H9 (cell line): ENCODE results near the gene FBXW4. TPM values are rescaled to one million over a fixed set of nuclear protein-coding genes. Genes with fewer than 3 reads are reported as not detected.

Experiments used
- DNase-seq: peaks from one replicate; pipeline ENCODE4 v3.0.0-alpha.2; 2017
- H2AFZ ChIP-seq: one replicate; pipeline ENCODE4 v1.6.1; 2013; ENCODE audit warnings: mild to moderate bottlenecking, low read length, control low read depth, moderate library complexity
- H2AK5ac ChIP-seq: 2 replicates; pipeline ENCODE4 v1.6.1; 2013; ENCODE audit warnings: low read length, control low read depth, mixed read lengths; ENCODE audit not compliant: insufficient read length
- H2BK120ac ChIP-seq: one replicate; pipeline ENCODE4 v1.6.1; 2013; ENCODE audit warnings: low read depth, mild to moderate bottlenecking, low read length, control low read depth, inconsistent platforms; ENCODE audit not compliant: poor library complexity, severe bottlenecking
- H2BK12ac ChIP-seq: 2 replicates; pipeline ENCODE4 v1.6.1; 2013; ENCODE audit warnings: low read length, control low read depth, mixed read lengths, low read depth; ENCODE audit not compliant: insufficient read length
- H2BK15ac ChIP-seq: 2 replicates; pipeline ENCODE4 v1.6.1; 2013; ENCODE audit warnings: low read depth, low read length, control low read depth
- H2BK20ac ChIP-seq: one replicate; pipeline ENCODE4 v1.6.1; 2013; ENCODE audit warnings: low read depth, mild to moderate bottlenecking, low read length, control low read depth, inconsistent platforms; ENCODE audit not compliant: poor library complexity, severe bottlenecking
- H2BK5ac ChIP-seq: 2 replicates; pipeline ENCODE4 v1.6.1; 2013; ENCODE audit warnings: low read length, control low read depth, mixed read lengths; ENCODE audit not compliant: insufficient read length
- H3K14ac ChIP-seq: 2 replicates; pipeline ENCODE4 v1.6.1; 2013; ENCODE audit warnings: low read length, control low read depth; ENCODE audit not compliant: insufficient read depth
- H3K18ac ChIP-seq: 2 replicates; pipeline ENCODE4 v1.6.1; 2013; ENCODE audit warnings: low read depth, mild to moderate bottlenecking, mixed read lengths, low read length, control low read depth; ENCODE audit not compliant: insufficient read length
- H3K23ac ChIP-seq: 2 replicates; pipeline ENCODE4 v1.6.1; 2013; ENCODE audit warnings: low read length, control low read depth, mixed read lengths, low read depth; ENCODE audit not compliant: insufficient read length
- H3K23me2 ChIP-seq: 2 replicates; pipeline ENCODE4 v1.6.1; 2013; ENCODE audit warnings: low read depth, mild to moderate bottlenecking, mixed read lengths, low read length, control low read depth; ENCODE audit not compliant: insufficient read length, poor library complexity, severe bottlenecking
- H3K27ac ChIP-seq: 2 replicates; pipeline ENCODE4 v1.5.1; 2013; ENCODE audit warnings: low read length, control low read depth, mixed read lengths, low read depth; ENCODE audit not compliant: insufficient read length
- H3K27me3 ChIP-seq: 2 replicates; pipeline ENCODE4 v1.6.1; 2013; ENCODE audit warnings: low read length, control low read depth, inconsistent platforms; ENCODE audit not compliant: insufficient read depth
- H3K4ac ChIP-seq: 2 replicates; pipeline ENCODE4 v1.6.1; 2013; ENCODE audit warnings: low read depth, mild to moderate bottlenecking, control low read depth, inconsistent platforms, low read length, moderate library complexity
- H3K4me1 ChIP-seq: 2 replicates; pipeline ENCODE4 v1.6.1; 2013; ENCODE audit warnings: low read length, control low read depth, inconsistent platforms; ENCODE audit not compliant: insufficient read depth
- H3K4me2 ChIP-seq: 2 replicates; pipeline ENCODE4 v1.6.1; 2013; ENCODE audit warnings: low read length, control low read depth, mixed read lengths; ENCODE audit not compliant: insufficient read length, insufficient read depth
- H3K56ac ChIP-seq: 2 replicates; pipeline ENCODE4 v1.6.1; 2013; ENCODE audit warnings: low read depth, mild to moderate bottlenecking, mixed read lengths, low read length, control low read depth; ENCODE audit not compliant: insufficient read length
- H3K79me1 ChIP-seq: 2 replicates; pipeline ENCODE4 v1.6.1; 2013; ENCODE audit warnings: low read depth, mild to moderate bottlenecking, moderate library complexity, low read length, control low read depth, inconsistent platforms; ENCODE audit not compliant: insufficient read depth, poor library complexity, severe bottlenecking
- H3K79me2 ChIP-seq: 2 replicates; pipeline ENCODE4 v1.6.1; 2013; ENCODE audit warnings: low read length, control low read depth, inconsistent platforms; ENCODE audit not compliant: insufficient read depth
- H3K9ac ChIP-seq: 2 replicates; pipeline ENCODE4 v1.6.1; 2013; ENCODE audit warnings: low read length, control low read depth, mixed read lengths; ENCODE audit not compliant: insufficient read length; ENCODE audit errors: extremely low read depth
- H3K9me3 ChIP-seq: one replicate; pipeline ENCODE4 v1.6.1; 2013; ENCODE audit warnings: low read depth, low read length, inconsistent platforms; ENCODE audit not compliant: control insufficient read depth
- H3T11ph ChIP-seq: one replicate; pipeline ENCODE4 v1.6.1; 2013; ENCODE audit warnings: mild to moderate bottlenecking, low read length, control low read depth, inconsistent platforms
- H4K20me1 ChIP-seq: one replicate; pipeline ENCODE4 v1.6.1; 2013; ENCODE audit not compliant: control insufficient read depth, insufficient read length, insufficient read depth
- H4K5ac ChIP-seq: 2 replicates; pipeline ENCODE4 v1.6.1; 2013; ENCODE audit warnings: low read depth, mild to moderate bottlenecking, mixed read lengths, low read length, control low read depth; ENCODE audit not compliant: insufficient read length
- H4K8ac ChIP-seq: replicated peaks from 2 replicates; pipeline ENCODE4 v1.6.1; 2013; ENCODE audit warnings: low read length, control low read depth, mixed read lengths, low read depth; ENCODE audit not compliant: insufficient read length
- H4K91ac ChIP-seq: 2 replicates; pipeline ENCODE4 v1.6.1; 2013; ENCODE audit warnings: low read depth, mild to moderate bottlenecking, moderate library complexity, mixed read lengths, low read length, control low read depth; ENCODE audit not compliant: insufficient read length
- H3K27ac Mint-ChIP-seq, 3 experiments: 2 replicates in 2 of 3; 3 replicates in 1 of 3; pipeline ENCODE4 v1.8.0; 2020 to 2021; ENCODE audit warnings: mixed read lengths in 3 of 3, mild to moderate bottlenecking in 1 of 3, moderate library complexity in 1 of 3
- H3K27me3 Mint-ChIP-seq: 2 replicates; pipeline ENCODE4 v1.8.0; 2021; ENCODE audit warnings: low read depth, mild to moderate bottlenecking, moderate library complexity, mixed read lengths
- H3K36me3 Mint-ChIP-seq, 3 experiments: 2 replicates in 2 of 3; 3 replicates in 1 of 3; pipeline ENCODE4 v1.8.0; 2020 to 2021; ENCODE audit warnings: low read depth in 3 of 3, mixed read lengths in 3 of 3; ENCODE audit not compliant: insufficient read depth in 1 of 3
- H3K4me1 Mint-ChIP-seq, 2 experiments: 2 replicates each; pipeline ENCODE4 v1.8.0; 2020; ENCODE audit warnings: mixed read lengths in 2 of 2
- H3K4me3 Mint-ChIP-seq, 2 experiments: 2 replicates in 1 of 2; 3 replicates in 1 of 2; pipeline ENCODE4 v1.8.0; 2020 to 2021; ENCODE audit warnings: mild to moderate bottlenecking in 2 of 2, mixed read lengths in 2 of 2, moderate library complexity in 1 of 2
- H3K9me3 Mint-ChIP-seq, 2 experiments: 2 replicates in 1 of 2; 3 replicates in 1 of 2; pipeline ENCODE4 v1.8.0; 2020; ENCODE audit warnings: mild to moderate bottlenecking in 2 of 2, mixed read lengths in 2 of 2, moderate library complexity in 1 of 2
- WGBS: extraction: QIAGEN DNeasy Blood & Tissue Kit; methylation state at CpG from one replicate; pipeline ENCODE4 v1.1.7; 2013; ENCODE audit warnings: missing lambda C conversion rate, low lambda C conversion rate, mixed read lengths; ENCODE audit not compliant: insufficient read length; ENCODE audit errors: extremely low coverage; 5-methylcytosine and 5-hydroxymethylcytosine counted together
- total RNA-seq: library from RNA; stranded (reverse); gene quantifications from 2 replicates; pipeline ENCODE4 v1.2.1, GENCODE V29; 2021
- TF ChIP-seq, protein P1 (sequence below): fragments of 200-600 bp; sonication (generic); conservative IDR thresholded peaks from 3 replicates; pipeline ENCODE4 v1.8.0; 2021; ENCODE audit warnings: antibody characterized with exemption, mild to moderate bottlenecking

FBXW4 gene
- total RNA-seq, 1 experiment from 2014 or later, result 41.6 TPM

DNA sequence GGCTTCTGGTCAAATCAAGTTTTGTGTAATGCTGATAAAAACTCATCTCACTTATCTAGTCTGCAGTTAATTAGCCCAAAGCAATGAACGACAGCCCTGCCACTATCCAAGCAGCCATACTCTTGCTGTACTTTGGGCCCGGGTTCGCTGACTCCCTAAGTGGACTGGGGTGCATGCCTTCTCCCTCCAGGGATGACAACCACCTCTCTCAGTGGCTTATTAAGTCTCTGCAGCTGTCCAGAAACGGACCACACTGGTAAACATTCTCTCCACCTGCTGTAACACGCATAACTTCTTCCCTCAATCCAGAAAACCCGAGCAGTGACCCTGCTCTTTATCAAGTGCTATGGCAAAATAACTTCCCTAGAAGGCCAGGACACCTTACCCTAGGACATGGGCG, 3.9 kb downstream of the FBXW4 start:
- TF ChIP-seq, protein P1, sequence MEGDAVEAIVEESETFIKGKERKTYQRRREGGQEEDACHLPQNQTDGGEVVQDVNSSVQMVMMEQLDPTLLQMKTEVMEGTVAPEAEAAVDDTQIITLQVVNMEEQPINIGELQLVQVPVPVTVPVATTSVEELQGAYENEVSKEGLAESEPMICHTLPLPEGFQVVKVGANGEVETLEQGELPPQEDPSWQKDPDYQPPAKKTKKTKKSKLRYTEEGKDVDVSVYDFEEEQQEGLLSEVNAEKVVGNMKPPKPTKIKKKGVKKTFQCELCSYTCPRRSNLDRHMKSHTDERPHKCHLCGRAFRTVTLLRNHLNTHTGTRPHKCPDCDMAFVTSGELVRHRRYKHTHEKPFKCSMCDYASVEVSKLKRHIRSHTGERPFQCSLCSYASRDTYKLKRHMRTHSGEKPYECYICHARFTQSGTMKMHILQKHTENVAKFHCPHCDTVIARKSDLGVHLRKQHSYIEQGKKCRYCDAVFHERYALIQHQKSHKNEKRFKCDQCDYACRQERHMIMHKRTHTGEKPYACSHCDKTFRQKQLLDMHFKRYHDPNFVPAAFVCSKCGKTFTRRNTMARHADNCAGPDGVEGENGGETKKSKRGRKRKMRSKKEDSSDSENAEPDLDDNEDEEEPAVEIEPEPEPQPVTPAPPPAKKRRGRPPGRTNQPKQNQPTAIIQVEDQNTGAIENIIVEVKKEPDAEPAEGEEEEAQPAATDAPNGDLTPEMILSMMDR, result no peak
- no peaks in the 10 kb centered on the region; the same call in 1 of the 2 replicates for H3K4me1 ChIP-seq
- no peaks in the 10 kb centered on the region for H3K79me2 ChIP-seq
- WGBS, result no CpG with 5 or more reads among the region's 7 CpGs
- H4K5ac ChIP-seq, result no peak overlapping the region
- H3K23me2 ChIP-seq, result peaks cover 6% of the 10 kb centered on the region
- H2BK20ac ChIP-seq, result no peak overlapping the region
- H3K14ac ChIP-seq, result no peak overlapping the region
- H2AFZ ChIP-seq, result no peak overlapping the region
- H3K9me3 ChIP-seq, result no peaks in the 10 kb centered on the region
- H3K27ac Mint-ChIP-seq, result peak overlapping the region in 2 of 3 experiments; percentile 9 to 21; a peak in 1 of 7 replicates
- peaks cover 27 to 28% of the 10 kb centered on the region in 2 experiments for H3K4me1 Mint-ChIP-seq
- H3K79me1 ChIP-seq, result peaks cover 3% of the 10 kb centered on the region
- no peak overlapping the region for H3K23ac ChIP-seq
- no peak overlapping the region for H4K8ac ChIP-seq
- H2BK120ac ChIP-seq, result no peak overlapping the region
- H3K18ac ChIP-seq, result no peak overlapping the region
- H3K36me3 Mint-ChIP-seq, result peaks cover 0 to 4% (median 0%) of the 10 kb centered on the region in 3 experiments; a peak in 1 of 7 replicates
- H3K27ac ChIP-seq, result no peak overlapping the region
- no peak overlapping the region for H3K4ac ChIP-seq
- H3K27me3 ChIP-seq, result no peaks in the 10 kb centered on the region
- H3K4me3 Mint-ChIP-seq, result no peak overlapping the region
- H4K20me1 ChIP-seq, result no peaks in the 10 kb centered on the region
- no peak overlapping the region for H3K56ac ChIP-seq
- no peak overlapping the region for H2BK12ac ChIP-seq
- no peak overlapping the region for H2BK15ac ChIP-seq
- H3K9ac ChIP-seq, result no peak overlapping the region
- H2BK5ac ChIP-seq, result no peak overlapping the region
- DNase-seq, result no peak
- H3T11ph ChIP-seq, result no peak overlapping the region
- H3K4me2 ChIP-seq, result no peak overlapping the region
- no peak overlapping the region for H4K91ac ChIP-seq
- no peaks in the 10 kb centered on the region; the same call in 1 of the 2 replicates for H3K27me3 Mint-ChIP-seq
- 0 out of 5 replicates have a peak, but pooled peaks cover 0 to 2% of the 10 kb centered on the region in 2 experiments for H3K9me3 Mint-ChIP-seq
- no peak overlapping the region for H2AK5ac ChIP-seq
